SU-DHL-6 (cell line): ENCODE results near the gene SHISAL1.

Experiments
- H2AFZ ChIP-seq: fragments of 200-600 bp; sonication (generic); 2 replicates; pipeline ENCODE4 v1.6.1; 2014; ENCODE audit warnings: low read depth, mild to moderate bottlenecking, moderate library complexity, mixed read lengths, antibody characterized with exemption, low read length; ENCODE audit not compliant: severe bottlenecking
- H3F3A ChIP-seq: fragments of 200-600 bp; shearing (Covaris generic); 2 replicates; pipeline ENCODE4 v1.6.0; 2016; ENCODE audit warnings: antibody characterized with exemption, mild to moderate bottlenecking; ENCODE audit not compliant: insufficient read depth
- H3K27ac ChIP-seq: fragments of 200-600 bp; sonication (generic); 2 replicates; pipeline ENCODE4 v1.5.1; 2016; ENCODE audit warnings: low read depth, mild to moderate bottlenecking, low read length, moderate library complexity, mixed read lengths
- H3K27me3 ChIP-seq: fragments of 200-600 bp; sonication (generic), shearing (Covaris generic); 2 replicates; pipeline ENCODE4 v1.6.0; 2014; ENCODE audit warnings: mild to moderate bottlenecking, low read length
- H3K36me3 ChIP-seq: fragments of 200-600 bp; sonication (generic); 2 replicates; pipeline ENCODE4 v1.6.1; 2014; ENCODE audit warnings: mild to moderate bottlenecking, low read length, mixed read lengths
- H3K4me2 ChIP-seq: fragments of 300-600, 200-600 bp; shearing (Covaris generic), sonication (generic); 2 replicates; pipeline ENCODE4 v1.6.0; 2014; ENCODE audit warnings: low read length, low read depth, mild to moderate bottlenecking; ENCODE audit not compliant: poor library complexity, severe bottlenecking
- H3K4me3 ChIP-seq: fragments of 200-600 bp; sonication (generic); 2 replicates; pipeline ENCODE4 v1.5.1; 2014; ENCODE audit warnings: antibody characterized with exemption, low read length, mild to moderate bottlenecking, mixed read lengths; ENCODE audit not compliant: insufficient read depth, poor library complexity, severe bottlenecking
- H3K79me2 ChIP-seq: fragments of 200-600 bp; sonication (generic); 2 replicates; pipeline ENCODE4 v1.6.1; 2014; ENCODE audit warnings: mild to moderate bottlenecking, low read length, moderate library complexity; ENCODE audit not compliant: insufficient read depth
- H3K9ac ChIP-seq: fragments of 200-600 bp; sonication (generic); 2 replicates; pipeline ENCODE4 v1.7.0; 2014; ENCODE audit warnings: mild to moderate bottlenecking, low read length
- H3K9me2 ChIP-seq: fragments of 200-600 bp; sonication (generic); replicated peaks from 2 replicates; pipeline ENCODE4 v1.6.1; 2014; ENCODE audit warnings: low read length; ENCODE audit not compliant: insufficient read depth
- H3K9me3 ChIP-seq: fragments of 200-600 bp; sonication (generic); 2 replicates; pipeline ENCODE4 v1.6.1; 2014; ENCODE audit warnings: low read length, mixed read lengths; ENCODE audit not compliant: insufficient read depth
- H4K20me1 ChIP-seq: fragments of 200-600 bp; sonication (generic); 2 replicates; pipeline ENCODE4 v1.6.1; 2014; ENCODE audit warnings: low read depth, mild to moderate bottlenecking, antibody characterized with exemption, low read length, moderate library complexity, mixed read lengths
- CTCF ChIP-seq: fragments of 200-600 bp; sonication (generic); IDR thresholded peaks from one replicate; pipeline ENCODE4 v1.5.1; 2017; ENCODE audit warnings: antibody characterized with exemption, mild to moderate bottlenecking, low read length, moderate library complexity; ENCODE audit not compliant: insufficient read depth, poor library complexity, severe bottlenecking
- EZH2phosphoT487 ChIP-seq: fragments of 200-600 bp; sonication (generic), shearing (Covaris generic); conservative IDR thresholded peaks from 2 replicates; pipeline ENCODE4 v1.6.1; 2018; ENCODE audit warnings: mild to moderate bottlenecking, antibody characterized with exemption, low read length, moderate library complexity, mixed read lengths

The SHISAL1 gene

GRCh38 chr22:44200855-44201550 lies 111.7 kb downstream of the SHISAL1 start:
- H3K36me3 ChIP-seq = no peaks in the 10 kb centered on the region
- H3K27me3 ChIP-seq = no peaks in the 10 kb centered on the region
- H3K9me2 ChIP-seq = no peaks in the 10 kb centered on the region
- H3K4me3 ChIP-seq = no peak overlapping the region
- H3K4me2 ChIP-seq = no peak overlapping the region
- H2AFZ ChIP-seq = no peak overlapping the region
- H3K9me3 ChIP-seq = no peaks in the 10 kb centered on the region
- H3F3A ChIP-seq = no peaks in the 10 kb centered on the region
- no peaks in the 10 kb centered on the region for H3K79me2 ChIP-seq
- TF ChIP-seq CTCF (no peak), EZH2phosphoT487 (no peak)
- H4K20me1 ChIP-seq = no peaks in the 10 kb centered on the region
- no peak overlapping the region for H3K9ac ChIP-seq
- H3K27ac ChIP-seq = no peak overlapping the region

DNA sequence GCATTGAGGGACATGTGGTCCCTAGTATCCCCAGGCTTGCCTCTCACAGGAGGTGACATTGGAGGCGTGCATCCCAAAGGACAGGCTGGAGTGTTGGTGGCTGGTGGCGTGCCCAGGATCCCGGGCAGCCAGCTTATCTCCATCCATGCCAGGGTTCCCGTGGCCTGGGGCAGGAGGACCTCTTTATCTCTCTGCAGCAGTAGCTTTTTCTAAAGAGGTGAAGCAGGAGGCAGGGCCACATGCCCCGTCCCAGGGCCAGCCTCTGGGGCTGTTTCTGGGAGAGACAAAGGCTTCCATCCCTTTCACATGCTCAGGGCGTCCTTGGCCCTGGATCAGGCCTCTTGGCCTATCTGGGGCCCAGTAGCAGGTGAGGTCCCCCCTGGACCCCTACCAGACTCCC lies 112.3 kb downstream of the SHISAL1 start:
- TF ChIP-seq CTCF = no peak
- TF ChIP-seq EZH2phosphoT487 = no peak
- Histone ChIP-seq H3K36me3 (no peaks in the 10 kb centered on the region), H3K4me2 (no peak overlapping the region), H3K9ac (no peak overlapping the region), H3K27ac (no peak overlapping the region), H4K20me1 (no peaks in the 10 kb centered on the region), H3K9me3 (no peaks in the 10 kb centered on the region), H3K79me2 (no peaks in the 10 kb centered on the region), H3K4me3 (no peak overlapping the region), H3K27me3 (no peaks in the 10 kb centered on the region), H3F3A (no peaks in the 10 kb centered on the region), H3K9me2 (no peaks in the 10 kb centered on the region), H2AFZ (no peak overlapping the region)

- no peaks in the 10 kb centered on the region for H3K36me3 ChIP-seq
- H3K27ac ChIP-seq = no peak overlapping the region
- H3K27me3 ChIP-seq = no peaks in the 10 kb centered on the region
- H3K4me3 ChIP-seq = no peak overlapping the region
- TF ChIP-seq EZH2phosphoT487 = no peak
- no peak for TF ChIP-seq CTCF
- no peaks in the 10 kb centered on the region for H3K9me2 ChIP-seq
- H3F3A ChIP-seq = no peaks in the 10 kb centered on the region
- no peaks in the 10 kb centered on the region for H4K20me1 ChIP-seq
- no peak overlapping the region for H3K4me2 ChIP-seq
- no peaks in the 10 kb centered on the region for H3K79me2 ChIP-seq
- H3K9ac ChIP-seq = no peak overlapping the region
- H3K9me3 ChIP-seq = no peaks in the 10 kb centered on the region
- H2AFZ ChIP-seq = no peak overlapping the region
Measured at GRCh38 chr22:44199866-44200265, 112.9 kb downstream of the SHISAL1 start.
